ENCODE data around the gene STOML1. TPM values are rescaled to one million over a fixed set of nuclear protein-coding genes. Genes with fewer than 3 reads are reported as not detected.
"Not testable (repeated sequence)": the region's sequence is repeated elsewhere in the genome, so short reads cannot be mapped to it uniquely, and the experiment has no call there.

Gene STOML1
- total RNA-seq, 2 experiments from 2014 or later = 8.7 to 9.5 TPM

DNA sequence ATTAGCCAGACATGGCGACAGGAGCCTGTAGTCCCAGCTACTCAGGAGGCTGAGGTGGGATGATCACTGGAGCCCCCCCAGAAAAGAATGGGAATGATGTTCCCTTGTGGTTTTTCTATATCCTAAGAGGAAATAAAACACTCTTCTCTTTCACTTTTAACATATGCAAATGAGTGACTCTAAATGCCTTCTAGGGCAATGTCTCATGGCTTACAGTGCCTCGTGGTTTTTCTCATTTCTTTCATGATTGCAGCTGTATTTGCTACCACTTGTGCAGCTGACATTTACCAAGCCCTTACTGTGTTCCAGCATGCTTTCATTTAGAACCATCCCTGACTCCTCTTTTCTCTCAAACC lies 26.4 kb downstream of the STOML1 start:
- CTCF ChIA-PET = interaction anchor here (0.8 to 11.1 kb wide), 11 partner anchors 10 to 163 kb away, joined by 3 to 167 read pairs (median 7); partner anchors contain the start of gene PML
- Mint-ChIP-seq H3K27me3 (ENCODE audit: low read depth) (no peaks in the 10 kb centered on the region), H3K27ac (peak overlapping the region; percentile 74), H3K4me1 (ENCODE audit: low read depth) (peaks cover 26% of the 10 kb centered on the region), H3K9me3 (no peaks in the 10 kb centered on the region), H3K36me3 (ENCODE audit: low read depth) (no peaks in the 10 kb centered on the region), H3K4me3 (peak overlapping the region; percentile 69)
- intact Hi-C loops (cut with micrococcal nuclease) = loop anchor here (1.0 kb wide), 2 partner anchors 37 to 91 kb away; no protein-coding TSS in a partner anchor
- DNase-seq = peak; percentile 52

DNA sequence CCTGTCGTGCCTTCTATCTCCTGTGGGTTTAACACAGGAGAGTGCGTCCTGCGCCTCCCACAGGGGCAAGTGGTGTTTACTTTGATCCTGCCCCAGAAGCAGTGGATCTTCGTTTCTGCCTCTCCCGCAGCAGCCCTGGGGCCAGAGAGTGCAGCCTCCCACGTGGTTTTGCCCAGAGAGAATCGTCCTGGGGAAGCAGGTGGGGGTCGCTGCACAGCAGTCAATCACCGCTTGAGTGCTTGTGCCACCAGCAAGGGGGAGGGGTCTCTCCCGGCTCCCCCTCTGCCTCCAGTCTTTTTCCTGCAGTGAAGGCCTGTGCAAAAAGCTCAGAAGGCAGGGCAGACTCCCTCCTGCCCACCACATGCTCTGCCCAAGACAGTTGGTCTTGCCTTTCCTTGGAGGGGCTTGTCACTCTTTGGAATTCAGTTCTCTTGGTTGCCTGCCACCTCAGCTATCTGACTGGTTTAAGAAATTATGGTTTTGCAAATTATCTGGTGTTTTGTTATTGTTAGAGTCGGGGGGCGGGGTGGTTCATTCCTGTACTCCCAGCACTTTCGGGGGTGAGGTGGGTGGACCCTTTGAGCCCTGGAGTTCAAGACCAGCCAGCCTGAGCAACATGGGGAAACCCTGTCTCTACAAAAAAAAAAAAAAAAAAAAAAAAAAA lies 26.9 kb downstream of the STOML1 start:
- Mint-ChIP-seq H3K36me3 (ENCODE audit: low read depth) (no peaks in the 10 kb centered on the region), H3K4me3 (peak overlapping the region; percentile 69), H3K4me1 (ENCODE audit: low read depth) (peaks cover 29% of the 10 kb centered on the region), H3K9me3 (no peaks in the 10 kb centered on the region), H3K27ac (peak overlapping the region; percentile 75), H3K27me3 (ENCODE audit: low read depth) (no peaks in the 10 kb centered on the region)
- intact Hi-C loops (cut with micrococcal nuclease) = loop anchor here (1.0 kb wide), 2 partner anchors 37 to 91 kb away; no protein-coding TSS in a partner anchor
- CTCF ChIA-PET = interaction anchor here (0.8 to 11.1 kb wide), 14 partner anchors 8 to 163 kb away, joined by 3 to 167 read pairs (median 7); partner anchors contain the start of gene PML
- DNase-seq = peak; percentile 74

DNA sequence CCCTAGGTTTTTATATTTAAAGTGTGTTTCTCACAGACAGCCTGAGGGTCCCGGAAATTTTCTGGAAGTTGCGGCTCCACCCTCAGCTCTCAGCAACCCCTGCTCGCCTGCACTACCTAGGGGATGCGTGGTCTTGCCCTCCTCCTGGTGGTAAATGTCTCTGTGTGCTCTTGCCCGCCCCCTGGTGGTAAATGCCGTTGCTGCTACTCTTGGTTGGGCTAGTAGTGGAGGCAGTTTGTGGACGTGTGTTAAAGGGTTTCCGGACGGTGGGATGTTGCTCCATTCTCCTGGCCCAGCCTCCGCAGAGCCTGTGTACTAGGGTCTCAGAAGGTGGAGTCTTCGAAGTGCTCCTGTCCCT lies 27.4 kb downstream of the STOML1 start:
- Mint-ChIP-seq H3K36me3 (ENCODE audit: low read depth) (no peaks in the 10 kb centered on the region), H3K27ac (peak overlapping the region; percentile 75), H3K9me3 (no peaks in the 10 kb centered on the region), H3K4me3 (peak overlapping the region; percentile 69), H3K4me1 (ENCODE audit: low read depth) (peaks cover 31% of the 10 kb centered on the region), H3K27me3 (ENCODE audit: low read depth) (no peaks in the 10 kb centered on the region)
- CTCF ChIA-PET = interaction anchor here (0.6 to 3.5 kb wide), 11 partner anchors 7 to 91 kb away, joined by 3 to 20 read pairs (median 4); partner anchors contain the start of gene PML
- intact Hi-C loops (cut with micrococcal nuclease) = loop anchor here (1.0 kb wide), 4 partner anchors 13 to 90 kb away; no protein-coding TSS in a partner anchor
- peak; percentile 93 for DNase-seq

DNA sequence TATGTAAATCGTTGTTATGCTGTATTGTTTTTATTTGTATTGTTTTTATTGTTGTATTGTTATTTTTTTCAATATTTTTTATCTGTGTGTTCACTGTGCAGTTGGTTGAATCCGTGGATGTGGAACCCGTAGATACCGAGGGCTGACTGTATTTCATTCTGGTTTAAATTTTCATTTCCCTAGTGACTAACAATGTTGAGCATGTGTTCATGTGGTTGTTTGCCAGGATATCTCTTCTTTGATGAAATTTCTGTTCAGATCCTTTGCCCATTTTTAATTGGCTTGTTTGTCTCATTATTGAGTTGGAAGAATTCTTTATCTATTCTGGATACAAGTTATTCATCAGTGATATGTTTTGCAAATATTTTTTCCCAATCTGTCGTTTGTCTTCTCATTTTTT lies 29.7 kb downstream of the STOML1 start:
- CTCF ChIA-PET = no interaction called here
- no peaks in the 10 kb centered on the region for H3K36me3 Mint-ChIP-seq (ENCODE audit: low read depth)
- H3K27ac Mint-ChIP-seq = no peak overlapping the region
- DNase-seq = no peak
- no peak overlapping the region for H3K4me3 Mint-ChIP-seq
- H3K4me1 Mint-ChIP-seq (ENCODE audit: low read depth) = peaks cover 40% of the 10 kb centered on the region
- H3K9me3 Mint-ChIP-seq = no peaks in the 10 kb centered on the region
- intact Hi-C loops (cut with micrococcal nuclease) = no loop called here
- no peaks in the 10 kb centered on the region for H3K27me3 Mint-ChIP-seq (ENCODE audit: low read depth)

DNA sequence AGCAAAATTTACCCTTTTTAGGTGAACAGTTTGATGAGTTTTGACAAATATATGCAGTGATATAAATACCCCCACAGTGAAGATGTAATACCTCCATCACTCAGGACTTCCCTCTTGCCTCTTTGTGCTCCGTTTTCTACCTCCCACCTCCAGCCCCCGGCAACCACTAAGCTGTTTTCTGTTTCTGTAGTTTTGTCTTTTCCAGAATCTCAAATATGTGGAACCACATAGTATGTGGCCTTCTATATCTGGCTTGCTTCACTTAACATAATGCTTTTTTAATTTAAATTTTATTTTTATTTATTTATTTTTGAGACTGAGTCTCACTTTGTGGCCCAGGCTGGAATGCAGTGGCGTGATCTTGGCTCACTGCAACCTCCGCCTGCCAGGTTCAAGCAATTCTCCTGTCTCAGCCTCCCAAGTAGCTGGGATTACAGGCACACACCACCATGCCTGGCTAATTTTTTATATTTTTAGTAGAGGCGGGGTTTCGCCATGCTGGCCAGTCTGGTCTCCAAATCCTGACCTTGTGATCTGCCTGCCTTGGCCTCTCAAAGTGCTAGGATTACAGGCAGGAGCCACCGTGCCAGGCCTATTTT lies 31.5 kb downstream of the STOML1 start:
- H3K4me1 Mint-ChIP-seq (ENCODE audit: low read depth) = peaks cover 26% of the 10 kb centered on the region
- H3K27me3 Mint-ChIP-seq (ENCODE audit: low read depth); H3K4me3 Mint-ChIP-seq; intact Hi-C loops (cut with micrococcal nuclease); H3K36me3 Mint-ChIP-seq (ENCODE audit: low read depth); DNase-seq; H3K9me3 Mint-ChIP-seq; H3K27ac Mint-ChIP-seq: not testable (repeated sequence)
- CTCF ChIA-PET = interaction anchor here (0.6 to 1.7 kb wide), 7 partner anchors 9 to 54 kb away, joined by 3 to 14 read pairs (median 4); no protein-coding TSS in a partner anchor

DNA sequence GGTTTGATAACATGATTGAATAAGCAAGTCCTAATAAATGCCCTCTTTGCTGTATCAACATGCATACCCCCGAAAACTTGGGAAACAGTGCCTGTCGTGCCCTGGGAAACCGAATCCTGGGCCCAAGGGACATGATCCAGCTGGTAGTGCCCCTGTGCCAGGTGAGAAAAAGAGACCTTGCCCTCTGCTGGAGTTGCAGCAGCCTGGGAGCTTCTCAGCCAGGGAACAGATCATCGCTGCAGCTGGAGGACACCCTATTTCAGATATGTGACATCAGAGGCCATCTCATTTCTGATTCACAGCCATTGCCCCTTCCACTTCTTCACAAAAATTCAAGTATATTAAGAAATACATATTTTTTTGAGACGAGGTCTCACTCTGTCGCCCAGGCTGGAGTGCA lies 32.3 kb downstream of the STOML1 start:
- intact Hi-C loops (cut with micrococcal nuclease) = no loop called here
- Mint-ChIP-seq H3K27me3 (ENCODE audit: low read depth) (no peaks in the 10 kb centered on the region), H3K27ac (no peak overlapping the region), H3K9me3 (no peaks in the 10 kb centered on the region), H3K4me1 (ENCODE audit: low read depth) (peaks cover 19% of the 10 kb centered on the region), H3K4me3 (no peak overlapping the region), H3K36me3 (ENCODE audit: low read depth) (no peaks in the 10 kb centered on the region)
- no peak for DNase-seq
- CTCF ChIA-PET = interaction anchor here (0.7 to 1.7 kb wide), 7 partner anchors 9 to 53 kb away, joined by 3 to 9 read pairs (median 4); no protein-coding TSS in a partner anchor

DNA sequence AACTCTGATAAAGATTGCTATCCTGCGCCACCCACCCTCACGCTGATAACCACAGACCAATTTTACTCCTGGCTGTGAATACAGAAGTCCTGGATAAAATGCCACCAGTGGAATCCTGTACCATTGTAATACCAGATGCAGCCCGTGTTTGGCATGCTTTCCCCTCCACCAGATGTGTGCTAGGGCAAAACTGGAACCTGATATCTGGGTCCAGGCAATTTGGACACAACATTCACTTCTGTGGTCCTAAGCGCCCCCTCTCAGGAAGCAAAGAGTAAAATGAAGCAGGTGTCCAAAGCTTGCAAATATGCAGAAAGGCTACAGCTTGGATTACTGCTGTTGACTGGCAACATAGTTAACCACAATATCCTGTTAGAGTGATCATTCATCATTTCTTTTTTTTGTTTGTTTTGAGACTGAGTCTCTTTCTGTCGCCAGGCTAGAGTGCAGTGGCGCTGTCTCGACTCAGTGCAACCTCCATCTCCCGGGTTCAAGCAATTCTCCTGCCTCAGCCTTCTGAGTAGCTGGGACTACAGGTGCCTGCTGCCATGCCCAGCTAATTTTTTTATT lies 33.0 kb downstream of the STOML1 start:
- Mint-ChIP-seq H3K27ac (no peak overlapping the region), H3K4me3 (no peak overlapping the region), H3K36me3 (ENCODE audit: low read depth) (no peaks in the 10 kb centered on the region), H3K27me3 (ENCODE audit: low read depth) (no peaks in the 10 kb centered on the region), H3K4me1 (ENCODE audit: low read depth) (peaks cover 16% of the 10 kb centered on the region), H3K9me3 (no peaks in the 10 kb centered on the region)
- peak; percentile 59 for DNase-seq
- CTCF ChIA-PET = interaction anchor here (0.7 to 1.7 kb wide), 6 partner anchors 8 to 48 kb away, joined by 3 to 9 read pairs (median 5); no protein-coding TSS in a partner anchor
- intact Hi-C loops (cut with micrococcal nuclease) = no loop called here

DNA sequence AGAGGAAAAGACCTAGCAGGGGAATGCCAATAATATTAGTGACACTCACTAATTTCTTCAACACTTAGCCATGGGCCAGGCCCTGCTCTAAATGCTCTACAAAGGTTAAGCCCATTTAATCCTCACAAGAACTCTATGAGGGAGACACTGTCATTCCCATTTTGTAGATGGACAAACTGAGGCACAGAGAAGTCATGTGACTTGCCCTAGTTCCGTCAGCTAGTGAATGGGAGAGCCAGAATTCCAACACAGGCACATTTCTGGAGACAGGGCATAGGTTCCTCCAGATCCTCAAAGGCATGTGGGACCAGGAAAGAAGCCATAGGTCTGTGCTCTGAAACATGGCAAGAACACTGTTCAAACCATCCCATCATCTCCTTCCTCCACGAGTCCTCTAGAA lies 34.3 kb downstream of the STOML1 start:
- no peak for DNase-seq

DNA sequence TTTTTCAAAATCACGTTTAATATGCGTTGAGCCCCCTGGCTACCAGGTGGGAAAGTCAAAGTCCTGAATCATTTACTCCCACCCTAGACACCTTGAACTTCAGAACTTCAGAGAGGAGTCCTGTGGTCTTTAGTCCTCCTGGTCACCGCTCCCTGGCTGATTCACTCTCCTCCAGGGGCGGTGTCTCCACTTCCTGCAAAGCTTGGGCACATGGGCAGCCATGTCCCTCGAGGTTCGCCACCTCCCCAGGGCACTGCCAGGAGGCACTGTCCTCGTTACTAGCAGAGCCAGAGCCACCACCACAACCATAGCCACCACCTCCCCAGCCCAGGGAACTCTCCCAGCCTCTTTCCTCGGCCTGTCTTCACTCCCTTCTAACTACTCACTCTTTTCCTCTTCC lies 34.8 kb downstream of the STOML1 start:
- Mint-ChIP-seq H3K4me3 (no peak overlapping the region), H3K27ac (no peak overlapping the region), H3K36me3 (ENCODE audit: low read depth) (no peaks in the 10 kb centered on the region), H3K27me3 (ENCODE audit: low read depth) (no peaks in the 10 kb centered on the region), H3K9me3 (no peaks in the 10 kb centered on the region), H3K4me1 (ENCODE audit: low read depth) (peaks cover 16% of the 10 kb centered on the region)
- no peak for DNase-seq
- CTCF ChIA-PET = interaction anchor here (1.6 kb wide), 1 partner anchor 29 kb away, joined by 5 read pairs; no protein-coding TSS in a partner anchor
- intact Hi-C loops (cut with micrococcal nuclease) = no loop called here

More for the DNA sequence above, 34.3 kb downstream of the STOML1 start:
- no peak overlapping the region for H3K4me3 Mint-ChIP-seq
- H3K4me1 Mint-ChIP-seq (ENCODE audit: low read depth) = peaks cover 16% of the 10 kb centered on the region
- intact Hi-C loops (cut with micrococcal nuclease) = no loop called here
- no peaks in the 10 kb centered on the region for H3K27me3 Mint-ChIP-seq (ENCODE audit: low read depth)
- H3K27ac Mint-ChIP-seq = no peak overlapping the region
- no peaks in the 10 kb centered on the region for H3K36me3 Mint-ChIP-seq (ENCODE audit: low read depth)
- H3K9me3 Mint-ChIP-seq = no peaks in the 10 kb centered on the region
- CTCF ChIA-PET = interaction anchor here (1.4 to 1.6 kb wide), 2 partner anchors 11 to 30 kb away, joined by 4 to 5 read pairs; no protein-coding TSS in a partner anchor

DNA sequence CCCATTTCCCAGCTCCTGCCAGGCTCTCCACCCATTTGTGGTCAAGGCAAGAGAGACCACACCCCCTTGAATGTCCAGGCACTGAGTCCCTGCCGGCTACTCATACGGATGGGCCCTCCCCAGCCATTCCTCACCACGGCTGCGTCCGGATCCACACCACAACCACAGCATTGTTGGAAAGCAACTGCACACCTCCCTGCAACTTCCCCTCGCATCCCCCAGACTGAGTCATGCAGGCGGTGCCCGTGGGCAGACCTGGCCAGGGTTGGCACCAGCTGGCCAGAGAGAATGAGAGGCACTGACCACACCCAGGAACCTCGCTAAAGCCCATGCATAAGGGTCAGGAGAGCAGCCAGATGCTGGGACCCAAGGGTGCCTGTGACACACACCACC lies 35.4 kb downstream of the STOML1 start:
- H3K9me3 Mint-ChIP-seq = no peaks in the 10 kb centered on the region
- H3K27me3 Mint-ChIP-seq (ENCODE audit: low read depth) = no peaks in the 10 kb centered on the region
- CTCF ChIA-PET = interaction anchor here (1.1 to 1.6 kb wide), 2 partner anchors 15 to 29 kb away, joined by 4 to 5 read pairs; no protein-coding TSS in a partner anchor

DNA sequence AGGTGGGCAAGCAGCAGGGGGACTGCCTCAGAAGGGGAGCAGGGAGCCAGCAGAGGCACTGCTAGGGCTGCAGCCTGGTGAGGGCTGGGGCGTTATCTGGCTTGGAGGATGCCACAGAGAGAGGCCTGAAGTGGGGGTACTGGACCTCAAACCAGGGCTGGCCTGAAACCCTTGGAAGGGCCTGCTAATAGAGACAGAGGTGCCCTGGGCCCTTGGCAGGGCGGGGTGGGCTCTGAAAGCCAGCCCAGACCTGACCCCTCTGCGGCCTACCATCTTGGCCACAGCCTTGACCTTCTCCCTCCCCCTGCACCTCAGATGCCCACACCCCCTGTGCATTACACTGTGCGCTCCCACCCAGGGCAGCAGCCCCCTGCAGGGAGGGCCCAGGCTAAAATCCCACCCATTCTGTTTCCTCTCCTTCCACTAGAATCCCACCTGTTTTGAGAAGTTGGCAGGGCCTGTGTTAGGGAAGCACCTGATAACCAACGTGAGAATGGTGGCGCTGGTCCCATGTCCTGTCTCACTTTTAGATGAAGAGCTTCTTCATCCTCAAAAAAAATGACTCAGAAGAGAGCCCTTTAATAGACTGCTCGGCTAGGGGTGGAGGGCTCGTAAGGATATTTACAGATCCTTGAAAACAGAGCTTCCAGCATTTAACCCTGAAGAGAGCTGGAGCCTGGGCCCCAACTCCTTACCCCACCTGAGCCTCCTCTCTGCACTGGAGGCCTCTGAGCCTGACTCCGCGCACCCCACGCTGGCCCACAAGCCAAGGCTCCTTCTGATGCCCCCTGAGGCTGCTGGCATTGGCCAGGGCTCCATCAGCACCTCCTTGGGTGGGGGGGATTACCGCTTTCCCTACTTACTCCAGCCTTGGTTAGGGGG lies 36.0 kb downstream of the STOML1 start:
- intact Hi-C loops (cut with micrococcal nuclease) = no loop called here

More for the DNA sequence above, 35.4 kb downstream of the STOML1 start:
- no peak for DNase-seq
- Mint-ChIP-seq H3K4me1 (ENCODE audit: low read depth) (peaks cover 16% of the 10 kb centered on the region), H3K4me3 (no peak overlapping the region), H3K36me3 (ENCODE audit: low read depth) (no peaks in the 10 kb centered on the region), H3K27ac (peak overlapping the region; percentile 12)
- intact Hi-C loops (cut with micrococcal nuclease) = no loop called here

More for the DNA sequence above, 36.0 kb downstream of the STOML1 start:
- no peak for DNase-seq
- CTCF ChIA-PET = interaction anchor here (0.5 to 1.6 kb wide), 3 partner anchors 15 to 676 kb away, joined by 3 to 5 read pairs (median 4); no protein-coding TSS in a partner anchor
- Mint-ChIP-seq H3K27ac (no peak overlapping the region), H3K27me3 (ENCODE audit: low read depth) (no peaks in the 10 kb centered on the region), H3K4me1 (ENCODE audit: low read depth) (peaks cover 20% of the 10 kb centered on the region), H3K36me3 (ENCODE audit: low read depth) (no peaks in the 10 kb centered on the region), H3K9me3 (no peaks in the 10 kb centered on the region), H3K4me3 (no peak overlapping the region)

Data from activated naive CD4-positive, alpha-beta T cell treated with anti-CD3 and anti-CD28 coated beads for 36 hours (primary cell).